GM19452 (cell line): Measurements from ENCODE around the gene HCK.
"Not testable (repeated sequence)": the region's sequence is repeated elsewhere in the genome, so short reads cannot be mapped to it uniquely, and the experiment has no call there.

Experiments
- ATAC-seq: cut with Tn5 transposase; IDR thresholded peaks from one replicate; pipeline ENCODE4 v1.9.1; 2021; ENCODE audit not compliant: unreplicated experiment

Gene HCK

GRCh38 chr20:32089637-32090362 is 37.8 kb downstream of the HCK start:
- no peak for ATAC-seq

GRCh38 chr20:32091888-32092346 is 39.9 kb downstream of the HCK start:
- no peak for ATAC-seq

- ATAC-seq, result no peak
Measured at GRCh38 chr20:32098786-32099185, 46.7 kb downstream of the HCK start.

- ATAC-seq, result no peak
Measured at GRCh38 chr20:32108814-32109391, 56.9 kb downstream of the HCK start.

- peak; percentile 79 for ATAC-seq
Measured at GRCh38 chr20:32109392-32110172, 57.5 kb downstream of the HCK start, which contains the start of gene TM9SF4. TM9SF4 (plus strand) TSS chr20:32109714; CDS start chr20:32109741, 27 bp downstream.

- ATAC-seq, result no peak
Measured at GRCh38 chr20:32110173-32110704, 58.2 kb downstream of the HCK start.

GRCh38 chr20:32110727-32111126 is 58.7 kb downstream of the HCK start:
- ATAC-seq, result no peak

- ATAC-seq, result no peak
Measured at GRCh38 chr20:32111156-32111686, 59.2 kb downstream of the HCK start.

- no peak for ATAC-seq
Measured at GRCh38 chr20:32111753-32112152, 59.7 kb downstream of the HCK start.

GRCh38 chr20:32112841-32113240 is 60.8 kb downstream of the HCK start:
- no peak for ATAC-seq

- no peak for ATAC-seq
Measured at GRCh38 chr20:32113591-32114260, 61.7 kb downstream of the HCK start.

- ATAC-seq, result no peak
Measured at GRCh38 chr20:32114305-32114960, 62.4 kb downstream of the HCK start.

- no peak for ATAC-seq
Measured at GRCh38 chr20:32115211-32115767, 63.2 kb downstream of the HCK start.

- no peak for ATAC-seq
Measured at GRCh38 chr20:32116079-32116521, 64.1 kb downstream of the HCK start.

GRCh38 chr20:32116796-32117195 is 64.8 kb downstream of the HCK start:
- ATAC-seq, result not testable (repeated sequence)

- not testable (repeated sequence) for ATAC-seq
Measured at GRCh38 chr20:32118427-32118826, 66.4 kb downstream of the HCK start.

- no peak for ATAC-seq
Measured at GRCh38 chr20:32119734-32120133, 67.7 kb downstream of the HCK start.

GRCh38 chr20:32121908-32122307 is 69.9 kb downstream of the HCK start:
- not testable (repeated sequence) for ATAC-seq

GRCh38 chr20:32123088-32123487 is 71.0 kb downstream of the HCK start:
- no peak for ATAC-seq
